Stimulated activated naive CD4-positive, alpha-beta T cell (primary cell): ENCODE measurements around the gene KLK2.

Experiments used
- DNase-seq, 6 experiments: peaks; one replicate each; lab custom pipeline; 2025; lab: John Stamatoyannopoulos, UW

KLK2 gene

GRCh38 chr19:50924586-50924985 lies 51.3 kb downstream of the KLK2 start:
- DNase-seq, result no peak

- DNase-seq, result no peak
These were observed 52.5 kb downstream of the KLK2 start for GRCh38 chr19:50925734-50926133.

GRCh38 chr19:50926144-50926543 lies 52.9 kb downstream of the KLK2 start:
- no peak for DNase-seq

GRCh38 chr19:50928831-50929230 lies 55.6 kb downstream of the KLK2 start:
- DNase-seq, result no peak
